ENCODE measurements around the gene ATP10A. TPM values are rescaled to one million over a fixed set of nuclear protein-coding genes. Genes with fewer than 3 reads are reported as not detected.
A peak's percentile ranks its signal among the peaks of the same experiment; 100 is the strongest.
"Not testable (repeated sequence)": the region's sequence is repeated elsewhere in the genome, so short reads cannot be mapped to it uniquely, and the experiment has no call there.

Gene ATP10A
- total and polyA plus RNA-seq, 2 of the 8 experiments (the other 6 are each of a cell fraction or from before 2014, with no cell fraction given): 2.0 to 2.8 TPM

GRCh38 chr15:25758612-25759011, 104.5 kb downstream of the ATP10A start:
- H3K9ac ChIP-seq (replicated peaks in 1 of 4; ENCODE audit: extremely low read depth in 1 of 4, low read depth in 3 of 4, low read length in 3 of 4); H3K4me2 ChIP-seq (ENCODE audit: insufficient read depth in 1 of 2, low read depth in 2 of 2, low read length in 2 of 2); CTCF ChIA-PET (ENCODE audit: partially characterized antibody); H3K4me1 ChIP-seq (replicated peaks in 1 of 4; ENCODE audit: control insufficient read depth in 3 of 4, insufficient read depth in 4 of 4, low read length in 3 of 4); H2BK15ac ChIP-seq (ENCODE audit: low read length); POLR2A ChIA-PET (ENCODE audit: partially characterized antibody); H3K27me3 ChIP-seq (replicated peaks in 1 of 4; ENCODE audit: control insufficient read depth in 3 of 4, extremely low read depth in 1 of 4, insufficient read depth in 3 of 4, low read length in 3 of 4); H2BK20ac ChIP-seq (ENCODE audit: low read length); H3K36me3 ChIP-seq (ENCODE audit: control insufficient read depth in 2 of 4, insufficient read depth in 4 of 4, low read length in 3 of 4); H3K23me2 ChIP-seq (ENCODE audit: low read depth, low read length); H2BK12ac ChIP-seq (ENCODE audit: low read depth, low read length); H3K56ac ChIP-seq (replicated peaks; ENCODE audit: insufficient read length, low read depth, low read length); H3K23ac ChIP-seq (ENCODE audit: insufficient read length); H3K79me2 ChIP-seq (ENCODE audit: control insufficient read depth in 1 of 2, insufficient read depth in 2 of 2, low read length in 2 of 2); H2BK5ac ChIP-seq (ENCODE audit: low read depth, low read length); H2AFZ ChIP-seq (ENCODE audit: low read length); H4K8ac ChIP-seq (ENCODE audit: extremely low read depth, insufficient read depth, low read length); H4K20me1 ChIP-seq (replicated peaks in 1 of 2; ENCODE audit: control insufficient read depth in 1 of 2, insufficient read depth in 2 of 2, low read length in 2 of 2); H4K5ac ChIP-seq (ENCODE audit: insufficient read length, low read depth, low read length); H3K18ac ChIP-seq (ENCODE audit: extremely low read depth, low read length); H4K91ac ChIP-seq (replicated peaks; ENCODE audit: insufficient read length, low read length); H3K27ac ChIP-seq (ENCODE audit: low read depth, low read length); H3K14ac ChIP-seq (ENCODE audit: insufficient read length); H3K4ac ChIP-seq (replicated peaks; ENCODE audit: insufficient read length, low read depth, low read length); H3K9me3 ChIP-seq (ENCODE audit: insufficient read depth in 2 of 2, low read depth in 1 of 2, low read length in 1 of 2); H2BK120ac ChIP-seq (replicated peaks; ENCODE audit: low read depth, low read length); H3K79me1 ChIP-seq (ENCODE audit: low read depth, low read length); H3K4me3 ChIP-seq (ENCODE audit: extremely low read depth in 1 of 4, insufficient read depth in 2 of 4, low read depth in 3 of 4, low read length in 4 of 4); H2AK5ac ChIP-seq (ENCODE audit: low read depth, low read length); DNase-seq (ENCODE audit: low read depth in 1 of 2, low spot score in 2 of 2): not testable (repeated sequence)
- WGBS, 2 experiments (ENCODE audit: extremely low coverage in 1 of 2, insufficient coverage in 1 of 2, insufficient read length in 1 of 2, insufficient replicate concordance in 2 of 2, low coverage in 1 of 2, low lambda C conversion rate in 2 of 2, missing lambda C conversion rate in 1 of 2): 92% methylated on average over 11 of the region's 11 CpGs; no CpG with 5 or more reads in 1 of the 2 experiments
- FAIRE-seq: peak; percentile 71

All from H1 (cell line).